ENCODE measurements around the gene FIP1L1. TPM values are rescaled to one million over a fixed set of nuclear protein-coding genes. Genes with fewer than 3 reads are reported as not detected.

The FIP1L1 gene
- total and polyA plus RNA-seq, 7 donors: 23.5 to 49.6 (median 28.2) TPM

- TF ChIP-seq CTCF (IDR thresholded peaks at IDR 0.05): no peak
- intact Hi-C loops (cut with DNase I): loop anchor here in 1 of 2 donors (10.0 kb wide), 2 partner anchors 177 to 357 kb away; no protein-coding TSS in a partner anchor
- Histone ChIP-seq H3K36me3 (ENCODE audit: insufficient read depth in 1 of 2, low read depth in 1 of 2) (no peaks in the 10 kb centered on the region), H3K4me3 (no peak overlapping the region), H3K27me3 (ENCODE audit: insufficient read depth in 3 of 3, low read length in 2 of 3) (peaks cover 0 to 26% (median 11%) of the 10 kb centered on the region in 3 donors), H3K9me3 (no peaks in the 10 kb centered on the region), H3K27ac (no peak overlapping the region), H3K4me1 (no peaks in the 10 kb centered on the region)
- 79 to 81% (median 80%) methylated on average over 4 of the region's 4 CpGs for WGBS, 3 donors
- ATAC-seq (no peak), DNase-seq (no peak)
These were observed 5.5 kb upstream of the FIP1L1 start for GRCh38 chr4:53371843-53372521.

DNA sequence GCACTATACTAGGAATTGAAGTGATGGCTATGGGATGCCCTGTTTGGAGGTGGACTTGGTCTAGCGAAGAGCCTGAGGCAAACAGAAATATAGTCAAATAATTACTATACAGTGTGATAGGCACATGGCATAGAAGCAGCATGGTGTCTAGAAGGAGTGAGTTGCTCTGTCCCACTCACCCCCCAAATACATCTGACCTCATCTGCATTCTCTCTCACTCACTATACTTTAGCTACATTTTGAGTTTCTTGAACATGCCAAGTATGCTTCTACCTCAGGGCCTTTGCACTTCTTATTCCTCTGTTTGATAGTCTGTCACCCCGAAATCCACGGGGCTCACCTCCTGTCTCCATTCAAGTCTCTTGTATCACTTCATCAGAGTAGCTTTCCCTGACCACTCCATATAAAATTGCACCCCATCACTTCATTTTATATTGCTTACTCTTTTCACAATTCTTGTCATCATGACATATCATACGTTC is 2.6 kb upstream of the FIP1L1 start:
- no peak for DNase-seq
- no peak for ATAC-seq
- intact Hi-C loops (cut with DNase I): loop anchor here in 1 of 2 donors (10.0 kb wide), 2 partner anchors 180 to 360 kb away; no protein-coding TSS in a partner anchor
- no peak for TF ChIP-seq CTCF (IDR thresholded peaks at IDR 0.05)
- H3K36me3 ChIP-seq (ENCODE audit: insufficient read depth in 1 of 2, low read depth in 1 of 2): no peaks in the 10 kb centered on the region
- H3K27me3 ChIP-seq (ENCODE audit: insufficient read depth in 3 of 3, low read length in 2 of 3): peaks cover 0 to 20% (median 5%) of the 10 kb centered on the region in 3 donors
- H3K4me1 ChIP-seq: peaks cover 9% of the 10 kb centered on the region
- 82 to 85% (median 84%) methylated on average over 4 of the region's 4 CpGs for WGBS, 3 donors
- H3K9me3 ChIP-seq: no peaks in the 10 kb centered on the region
- no peak overlapping the region for H3K4me3 ChIP-seq
- no peak overlapping the region for H3K27ac ChIP-seq

DNA sequence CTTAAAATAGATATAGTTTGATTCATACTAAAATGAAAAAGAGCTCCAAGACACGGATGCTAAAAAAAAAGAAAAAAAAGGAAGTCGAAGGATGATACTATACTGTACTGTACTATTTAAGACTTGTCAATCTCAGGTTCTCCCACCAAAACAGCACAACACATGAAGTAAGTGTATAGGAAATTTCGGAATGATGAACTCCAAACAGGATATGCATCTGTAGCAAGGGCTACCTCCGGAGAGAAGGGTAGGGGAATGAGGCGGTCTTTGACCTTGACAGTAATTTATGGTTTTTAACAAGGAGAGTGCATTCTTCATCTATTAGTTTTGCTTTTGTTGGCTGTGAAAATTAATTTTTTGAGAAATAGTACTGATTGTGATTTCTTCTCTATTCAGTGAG is 541 bp upstream of the FIP1L1 start:
- Histone ChIP-seq H3K36me3 (ENCODE audit: insufficient read depth in 1 of 2, low read depth in 1 of 2) (peaks cover 0 to 2% of the 10 kb centered on the region in 2 donors), H3K9me3 (no peaks in the 10 kb centered on the region), H3K27me3 (ENCODE audit: insufficient read depth in 3 of 3, low read length in 2 of 3) (peaks cover 0 to 6% (median 0%) of the 10 kb centered on the region in 3 donors), H3K4me3 (peak overlapping the region; percentile 90), H3K27ac (peak overlapping the region; percentile 83), H3K4me1 (peaks cover 9% of the 10 kb centered on the region)
- ATAC-seq: no peak
- DNase-seq: no peak
- no peak for TF ChIP-seq CTCF (IDR thresholded peaks at IDR 0.05)
- WGBS, 3 donors: 38 to 51% (median 48%) methylated on average over 5 of the region's 5 CpGs
- intact Hi-C loops (cut with DNase I): loop anchor here in 1 of 2 donors (10.0 kb wide), 2 partner anchors 182 to 362 kb away; no protein-coding TSS in a partner anchor

DNA sequence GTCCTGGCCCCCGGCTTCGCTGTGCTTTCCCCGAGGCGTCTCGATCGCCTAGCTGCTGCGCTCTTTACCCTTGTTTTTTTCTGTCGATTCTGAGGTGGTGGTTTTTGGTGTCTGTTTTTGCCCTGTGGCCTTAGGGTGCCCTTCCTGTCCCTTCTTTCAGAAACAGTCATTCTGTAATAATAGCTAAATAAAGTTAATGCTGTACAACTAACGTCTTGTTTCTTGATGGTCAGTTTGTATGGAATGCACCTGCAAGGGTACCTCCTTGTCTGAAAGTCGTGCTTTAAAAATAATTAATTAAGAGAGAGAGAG is 686 bp downstream of the FIP1L1 start:
- WGBS, 3 donors: 0 to 1% (median 0%) methylated on average over 10 of the region's 10 CpGs
- Histone ChIP-seq H3K36me3 (ENCODE audit: insufficient read depth in 1 of 2, low read depth in 1 of 2) (peaks cover 0 to 14% of the 10 kb centered on the region in 2 donors), H3K27me3 (ENCODE audit: insufficient read depth in 3 of 3, low read length in 2 of 3) (no peaks in the 10 kb centered on the region), H3K9me3 (no peaks in the 10 kb centered on the region), H3K4me1 (peaks cover 9% of the 10 kb centered on the region), H3K4me3 (peak overlapping the region; percentile 90), H3K27ac (peak overlapping the region; percentile 83)
- DNase-seq (no peak), ATAC-seq (no peak)
- intact Hi-C loops (cut with DNase I): loop anchor here in 1 of 2 donors (10.0 kb wide), 2 partner anchors 183 to 363 kb away; no protein-coding TSS in a partner anchor
- no peak for TF ChIP-seq CTCF (IDR thresholded peaks at IDR 0.05)
